H1 (cell line): ENCODE results near the gene EBPL.

Experiments used
- ASH2L ChIP-seq: fragments of 200-600, 300-600 bp; sonication (generic); IDR thresholded peaks from one replicate; pipeline ENCODE4 v1.7.1; 2017; ENCODE audit warnings: low read length
- CEBPB ChIP-seq: IDR thresholded peaks from 2 replicates; pipeline ENCODE4 v1.6.1; 2012; ENCODE audit warnings: low read depth, low read length
- CHD1 ChIP-seq: IDR thresholded peaks from 2 replicates; pipeline ENCODE4 v1.6.1; 2012; ENCODE audit warnings: low read depth, low read length, improper control_type of control experiment
- EGR1 ChIP-seq: IDR thresholded peaks from 2 replicates; pipeline ENCODE4 v1.6.1; 2011; ENCODE audit warnings: low read depth, low read length, borderline replicate concordance
- EP300 ChIP-seq, 2 experiments: IDR thresholded peaks; 1 replicate in 1 of 2; 2 replicates in 1 of 2; pipeline ENCODE4 v1.6.1; 2011 to 2012; ENCODE audit warnings: low read depth in 2 of 2, low read length in 2 of 2, mild to moderate bottlenecking in 2 of 2, borderline replicate concordance in 1 of 2, inconsistent platforms in 1 of 2, moderate library complexity in 1 of 2
- NANOG ChIP-seq: IDR thresholded peaks from 2 replicates; pipeline ENCODE4 v1.6.1; 2011; ENCODE audit warnings: low read length, low read depth, mild to moderate bottlenecking, inconsistent platforms; ENCODE audit not compliant: insufficient read depth, poor library complexity, severe bottlenecking
- POLR2A ChIP-seq, 2 experiments: IDR thresholded peaks; 1 replicate in 1 of 2; 2 replicates in 1 of 2; pipeline ENCODE4 v1.6.1; 2011; ENCODE audit warnings: low read depth in 2 of 2, low read length in 2 of 2, mild to moderate bottlenecking in 2 of 2; ENCODE audit errors: control extremely low read depth in 1 of 2
- POLR2AphosphoS5 ChIP-seq: IDR thresholded peaks from 2 replicates; pipeline ENCODE4 v1.6.1; 2011; ENCODE audit warnings: low read depth, low read length
- RFX5 ChIP-seq: IDR thresholded peaks from 2 replicates; pipeline ENCODE4 v1.6.1; 2011; ENCODE audit warnings: low read depth, low read length, improper control_type of control experiment, borderline replicate concordance
- SIX5 ChIP-seq: IDR thresholded peaks from 2 replicates; pipeline ENCODE4 v1.6.1; 2011; ENCODE audit warnings: mild to moderate bottlenecking, low read depth, low read length
- SP1 ChIP-seq: IDR thresholded peaks from 2 replicates; pipeline ENCODE4 v1.6.1; 2011; ENCODE audit warnings: low read depth, low read length
- SP2 ChIP-seq: IDR thresholded peaks from 2 replicates; pipeline ENCODE4 v1.6.1; 2012; ENCODE audit warnings: mild to moderate bottlenecking, low read length, inconsistent platforms
- TAF1 ChIP-seq: IDR thresholded peaks from 2 replicates; pipeline ENCODE4 v1.6.1; 2011; ENCODE audit warnings: mild to moderate bottlenecking, low read depth, low read length
- TF ChIP-seq, protein P1 (sequence below), 3 experiments: IDR thresholded peaks; 1 replicate in 2 of 3; 2 replicates in 1 of 3; pipeline versions ENCODE4 v1.5.1 to v1.6.1; 2011; ENCODE audit warnings: low read length in 3 of 3, mild to moderate bottlenecking in 3 of 3, inconsistent platforms in 2 of 3, low read depth in 1 of 3, moderate library complexity in 1 of 3; ENCODE audit not compliant: insufficient read depth in 1 of 3; ENCODE audit errors: control extremely low read depth in 1 of 3

GRCh38 chr13:49633710-49634109, 57.6 kb downstream of the EBPL start:
- TF ChIP-seq TAF1 (no peak), RFX5 (no peak), POLR2A (IDR thresholded peaks at IDR 0.05; ENCODE audit: control extremely low read depth in 1 of 2, low read depth in 2 of 2, low read length in 2 of 2) (no peak), CEBPB (no peak), SP1 (no peak), ASH2L (no peak), NANOG (no peak), SP2 (no peak), EP300 (IDR thresholded peaks at IDR 0.05; ENCODE audit: borderline replicate concordance in 1 of 2, low read depth in 2 of 2, low read length in 2 of 2) (no peak), CHD1 (no peak), SIX5 (no peak), POLR2AphosphoS5 (no peak), EGR1 (no peak)
- TF ChIP-seq, protein P1, sequence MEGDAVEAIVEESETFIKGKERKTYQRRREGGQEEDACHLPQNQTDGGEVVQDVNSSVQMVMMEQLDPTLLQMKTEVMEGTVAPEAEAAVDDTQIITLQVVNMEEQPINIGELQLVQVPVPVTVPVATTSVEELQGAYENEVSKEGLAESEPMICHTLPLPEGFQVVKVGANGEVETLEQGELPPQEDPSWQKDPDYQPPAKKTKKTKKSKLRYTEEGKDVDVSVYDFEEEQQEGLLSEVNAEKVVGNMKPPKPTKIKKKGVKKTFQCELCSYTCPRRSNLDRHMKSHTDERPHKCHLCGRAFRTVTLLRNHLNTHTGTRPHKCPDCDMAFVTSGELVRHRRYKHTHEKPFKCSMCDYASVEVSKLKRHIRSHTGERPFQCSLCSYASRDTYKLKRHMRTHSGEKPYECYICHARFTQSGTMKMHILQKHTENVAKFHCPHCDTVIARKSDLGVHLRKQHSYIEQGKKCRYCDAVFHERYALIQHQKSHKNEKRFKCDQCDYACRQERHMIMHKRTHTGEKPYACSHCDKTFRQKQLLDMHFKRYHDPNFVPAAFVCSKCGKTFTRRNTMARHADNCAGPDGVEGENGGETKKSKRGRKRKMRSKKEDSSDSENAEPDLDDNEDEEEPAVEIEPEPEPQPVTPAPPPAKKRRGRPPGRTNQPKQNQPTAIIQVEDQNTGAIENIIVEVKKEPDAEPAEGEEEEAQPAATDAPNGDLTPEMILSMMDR (IDR thresholded peaks at IDR 0.05; ENCODE audit: control extremely low read depth in 1 of 3, insufficient read depth in 1 of 3, low read depth in 1 of 3, low read length in 3 of 3): no peak
